ENCODE data around the gene LYPD6B. TPM values are rescaled to one million over a fixed set of nuclear protein-coding genes. Genes with fewer than 3 reads are reported as not detected.

The LYPD6B gene
- total RNA-seq, 4 donors from 2014 or later = 0.49 to 0.54 TPM; not detected in 2

DNA sequence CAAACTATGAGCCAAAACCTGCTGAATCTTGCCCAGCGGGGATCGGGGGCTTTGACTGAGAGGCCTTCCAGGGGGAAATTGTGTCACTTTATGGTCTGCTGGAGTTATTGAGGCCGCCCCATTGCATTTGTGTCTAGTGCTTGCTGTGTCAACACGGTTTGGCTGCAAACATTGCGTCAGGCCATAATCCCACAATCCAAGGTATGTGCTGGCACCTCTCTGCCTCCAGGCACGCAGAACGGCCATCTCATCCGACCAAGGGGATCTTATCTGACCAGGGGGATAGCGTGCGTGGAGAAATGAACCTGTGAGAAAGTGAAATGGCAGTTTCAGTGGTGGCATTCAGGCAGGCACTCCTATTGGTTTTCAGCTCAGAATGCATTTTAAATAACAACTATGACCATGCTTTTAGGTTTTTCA, 18.1 kb upstream of the LYPD6B start:
- Histone ChIP-seq H3K4me3 (no peak overlapping the region), H3K4me1 (peaks cover 0 to 7% (median 0%) of the 10 kb centered on the region in 3 donors), H3K36me3 (no peaks in the 10 kb centered on the region), H3K9me3 (no peaks in the 10 kb centered on the region), H3K27me3 (no peaks in the 10 kb centered on the region), H3K27ac (no peak overlapping the region)
- WGBS, 2 donors (ENCODE audit: low coverage in 1 of 2) = no CpG with 5 or more reads among the region's 10 CpGs
- no peak for ATAC-seq
- TF ChIP-seq POLR2A (IDR thresholded peaks at IDR 0.05) (no peak), POLR2AphosphoS5 (IDR thresholded peaks at IDR 0.05) (no peak), EP300 (IDR thresholded peaks at IDR 0.05) (no peak)
- TF ChIP-seq, protein P1, sequence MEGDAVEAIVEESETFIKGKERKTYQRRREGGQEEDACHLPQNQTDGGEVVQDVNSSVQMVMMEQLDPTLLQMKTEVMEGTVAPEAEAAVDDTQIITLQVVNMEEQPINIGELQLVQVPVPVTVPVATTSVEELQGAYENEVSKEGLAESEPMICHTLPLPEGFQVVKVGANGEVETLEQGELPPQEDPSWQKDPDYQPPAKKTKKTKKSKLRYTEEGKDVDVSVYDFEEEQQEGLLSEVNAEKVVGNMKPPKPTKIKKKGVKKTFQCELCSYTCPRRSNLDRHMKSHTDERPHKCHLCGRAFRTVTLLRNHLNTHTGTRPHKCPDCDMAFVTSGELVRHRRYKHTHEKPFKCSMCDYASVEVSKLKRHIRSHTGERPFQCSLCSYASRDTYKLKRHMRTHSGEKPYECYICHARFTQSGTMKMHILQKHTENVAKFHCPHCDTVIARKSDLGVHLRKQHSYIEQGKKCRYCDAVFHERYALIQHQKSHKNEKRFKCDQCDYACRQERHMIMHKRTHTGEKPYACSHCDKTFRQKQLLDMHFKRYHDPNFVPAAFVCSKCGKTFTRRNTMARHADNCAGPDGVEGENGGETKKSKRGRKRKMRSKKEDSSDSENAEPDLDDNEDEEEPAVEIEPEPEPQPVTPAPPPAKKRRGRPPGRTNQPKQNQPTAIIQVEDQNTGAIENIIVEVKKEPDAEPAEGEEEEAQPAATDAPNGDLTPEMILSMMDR (IDR thresholded peaks at IDR 0.05) = no peak

DNA sequence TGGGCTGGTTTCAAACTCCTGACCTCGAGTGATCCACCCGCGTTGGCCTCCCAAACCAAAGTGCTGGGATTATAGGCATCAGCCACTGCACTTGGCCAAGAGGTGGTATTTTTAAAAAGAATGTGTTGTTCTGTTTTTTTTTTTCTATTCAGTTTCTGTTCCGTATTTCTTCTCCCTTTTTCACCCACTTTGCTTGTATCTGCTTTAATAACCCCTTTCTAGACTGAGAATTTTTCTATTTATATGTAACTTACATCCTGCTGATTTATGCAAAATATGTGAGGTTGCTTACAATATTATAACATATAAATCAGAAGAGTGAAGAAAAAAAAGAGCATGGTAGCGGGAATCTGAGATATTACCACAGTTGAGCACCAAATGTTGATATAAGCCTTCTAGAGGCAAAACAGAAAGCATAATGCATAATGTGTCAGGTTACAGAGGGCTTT, 17.2 kb upstream of the LYPD6B start:
- no peak for ATAC-seq
- no peaks in the 10 kb centered on the region for H3K27me3 ChIP-seq
- 85 to 93% methylated on average over 4 to 5 of the region's 5 CpGs for WGBS, 2 donors (ENCODE audit: low coverage in 1 of 2)
- H3K27ac ChIP-seq = no peak overlapping the region
- TF ChIP-seq POLR2AphosphoS5 (IDR thresholded peaks at IDR 0.05) = no peak
- TF ChIP-seq, protein P1 (IDR thresholded peaks at IDR 0.05) = no peak
- no peak for TF ChIP-seq EP300 (IDR thresholded peaks at IDR 0.05)
- no peak for TF ChIP-seq POLR2A (IDR thresholded peaks at IDR 0.05)
- peaks cover 0 to 7% (median 0%) of the 10 kb centered on the region in 3 donors for H3K4me1 ChIP-seq
- no peaks in the 10 kb centered on the region for H3K36me3 ChIP-seq
- H3K4me3 ChIP-seq = no peak overlapping the region
- no peaks in the 10 kb centered on the region for H3K9me3 ChIP-seq

DNA sequence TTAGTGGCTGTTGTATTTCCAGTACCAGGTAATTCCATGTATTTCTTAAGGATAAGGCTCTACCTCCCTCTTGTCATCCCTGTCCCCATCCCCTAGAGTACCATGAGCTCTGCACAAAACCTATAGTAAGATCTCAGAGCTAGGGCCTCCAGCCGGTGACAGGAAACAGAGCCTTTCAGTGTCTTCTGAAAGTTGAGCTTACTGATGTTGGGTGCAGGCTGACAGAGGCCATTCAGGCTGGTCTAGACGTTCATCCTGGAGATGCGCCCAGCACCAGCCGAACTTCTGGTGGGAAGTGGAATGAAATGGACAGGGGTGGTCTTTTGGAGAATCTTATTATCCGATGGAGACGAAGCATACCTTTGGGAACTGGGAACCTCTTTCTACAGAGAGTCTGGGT, 16.7 kb upstream of the LYPD6B start:
- ATAC-seq = no peak
- Histone ChIP-seq H3K9me3 (no peaks in the 10 kb centered on the region), H3K4me3 (no peak overlapping the region), H3K27ac (no peak overlapping the region), H3K4me1 (peaks cover 0 to 7% (median 0%) of the 10 kb centered on the region in 3 donors), H3K36me3 (no peaks in the 10 kb centered on the region), H3K27me3 (no peaks in the 10 kb centered on the region)
- TF ChIP-seq POLR2AphosphoS5 (IDR thresholded peaks at IDR 0.05) (no peak), EP300 (IDR thresholded peaks at IDR 0.05) (no peak), POLR2A (IDR thresholded peaks at IDR 0.05) (no peak)
- TF ChIP-seq, protein P1 (IDR thresholded peaks at IDR 0.05) = no peak
- 90 to 94% methylated on average over 2 to 4 of the region's 6 CpGs for WGBS, 2 donors (ENCODE audit: low coverage in 1 of 2)

DNA sequence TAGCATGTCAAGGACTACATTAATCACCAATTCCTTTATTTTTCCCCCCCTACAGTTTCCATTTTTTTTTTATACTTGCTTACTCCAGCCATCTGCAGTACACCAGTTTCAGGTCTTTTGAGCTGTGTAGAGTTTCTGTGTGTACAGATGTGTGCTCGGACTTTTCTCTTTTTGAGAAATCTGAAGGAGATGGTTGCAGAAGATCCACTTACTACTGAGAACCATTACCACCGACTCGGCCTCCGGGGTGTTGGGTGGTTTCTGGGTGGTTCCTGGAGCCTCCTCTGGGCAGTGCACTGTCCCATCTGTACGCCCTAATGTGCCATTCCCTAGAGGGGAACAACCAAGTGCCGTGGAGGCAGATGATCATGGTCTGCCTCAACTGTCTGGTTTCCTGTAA, 15.4 kb upstream of the LYPD6B start:
- Histone ChIP-seq H3K4me3 (no peak overlapping the region), H3K4me1 (no peaks in the 10 kb centered on the region), H3K36me3 (no peaks in the 10 kb centered on the region), H3K27me3 (no peaks in the 10 kb centered on the region), H3K27ac (no peak overlapping the region), H3K9me3 (no peaks in the 10 kb centered on the region)
- 84 to 97% methylated on average over 4 to 6 of the region's 6 CpGs for WGBS, 2 donors (ENCODE audit: low coverage in 1 of 2)
- no peak for TF ChIP-seq POLR2A (IDR thresholded peaks at IDR 0.05)
- TF ChIP-seq POLR2AphosphoS5 (IDR thresholded peaks at IDR 0.05) = no peak
- no peak for TF ChIP-seq EP300 (IDR thresholded peaks at IDR 0.05)
- TF ChIP-seq, protein P1 (IDR thresholded peaks at IDR 0.05) = no peak
- no peak for ATAC-seq

DNA sequence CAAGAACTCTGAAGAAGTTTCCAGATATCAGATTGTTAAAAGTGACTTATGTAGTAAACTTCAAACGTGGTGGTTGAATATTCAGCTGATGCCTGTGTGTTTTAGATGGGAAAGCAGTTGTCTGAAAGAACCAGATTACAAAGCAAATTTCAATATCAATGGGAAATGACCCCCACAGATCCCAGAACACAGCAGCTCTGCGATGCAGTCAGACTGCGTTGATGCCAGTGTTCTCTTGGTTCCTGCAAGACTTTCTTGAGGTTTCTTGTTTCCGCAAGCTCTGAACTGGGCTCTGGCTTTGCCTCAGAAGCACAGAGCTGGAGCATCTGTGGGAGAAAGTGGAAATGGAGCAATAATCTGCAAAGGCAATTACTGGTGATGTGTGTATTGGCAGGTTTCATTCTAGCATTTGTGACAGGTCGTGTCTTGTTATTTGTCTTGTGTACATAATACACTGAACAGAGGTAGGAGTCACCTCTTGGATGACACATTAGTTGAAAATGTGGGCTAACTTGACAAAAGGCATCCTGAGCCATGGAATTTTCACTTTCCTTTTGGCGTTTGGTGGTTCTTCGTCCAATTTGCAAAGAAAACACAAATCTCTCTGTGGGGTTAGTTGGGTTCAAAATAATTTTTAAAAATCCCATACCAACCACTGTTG, 10.8 kb upstream of the LYPD6B start:
- no peak for ATAC-seq
- Histone ChIP-seq H3K27me3 (peaks cover 19% of the 10 kb centered on the region), H3K27ac (no peak overlapping the region), H3K9me3 (no peaks in the 10 kb centered on the region), H3K36me3 (no peaks in the 10 kb centered on the region), H3K4me3 (no peak overlapping the region), H3K4me1 (no peaks in the 10 kb centered on the region)
- no peak for TF ChIP-seq POLR2A (IDR thresholded peaks at IDR 0.05)
- 76 to 89% methylated on average over 4 to 7 of the region's 7 CpGs for WGBS, 2 donors (ENCODE audit: low coverage in 1 of 2)

Measured in gastroesophageal sphincter (tissue), 4 donors.